GM10847 (cell line): Measurements from ENCODE around the gene PTPMT1.

Experiments
- POLR2A ChIP-seq: IDR thresholded peaks from 2 replicates; pipeline ENCODE4 v1.6.1; 2011; ENCODE audit not compliant: insufficient read length; ENCODE audit errors: extremely low read depth

Gene PTPMT1

GRCh38 chr11:47591764-47592163 is 26.4 kb downstream of the PTPMT1 start:
- no peak for TF ChIP-seq POLR2A

GRCh38 chr11:47592251-47592650 is 26.9 kb downstream of the PTPMT1 start:
- no peak for TF ChIP-seq POLR2A

GRCh38 chr11:47592970-47593369 is 27.6 kb downstream of the PTPMT1 start:
- TF ChIP-seq POLR2A = no peak

GRCh38 chr11:47593492-47593933 is 28.1 kb downstream of the PTPMT1 start:
- no peak for TF ChIP-seq POLR2A

GRCh38 chr11:47593934-47594855 is 28.8 kb downstream of the PTPMT1 start, which contains the start of gene C1QTNF4:
Gene C1QTNF4 (minus strand): TSS chr11:47594411. CDS start chr11:47590810, 3,601 bp downstream.
- no peak for TF ChIP-seq POLR2A

- TF ChIP-seq POLR2A = no peak
These were observed 29.6 kb downstream of the PTPMT1 start for GRCh38 chr11:47595029-47595428.

GRCh38 chr11:47595967-47596366 is 30.6 kb downstream of the PTPMT1 start:
- no peak for TF ChIP-seq POLR2A

GRCh38 chr11:47599902-47600301 is 34.5 kb downstream of the PTPMT1 start:
- TF ChIP-seq POLR2A = no peak

- no peak for TF ChIP-seq POLR2A
These were observed 37.9 kb downstream of the PTPMT1 start for GRCh38 chr11:47603295-47603694.

- no peak for TF ChIP-seq POLR2A
These were observed 40.5 kb downstream of the PTPMT1 start for GRCh38 chr11:47605921-47606320.

GRCh38 chr11:47606731-47607130 is 41.3 kb downstream of the PTPMT1 start:
- TF ChIP-seq POLR2A = no peak

- TF ChIP-seq POLR2A = no peak
These were observed 42.0 kb downstream of the PTPMT1 start for GRCh38 chr11:47607380-47607779.

- no peak for TF ChIP-seq POLR2A
These were observed 44.3 kb downstream of the PTPMT1 start for GRCh38 chr11:47609675-47610074.

- no peak for TF ChIP-seq POLR2A
These were observed 46.0 kb downstream of the PTPMT1 start for GRCh38 chr11:47611348-47611794.

- TF ChIP-seq POLR2A = no peak
These were observed 49.9 kb downstream of the PTPMT1 start for GRCh38 chr11:47615249-47615648.

GRCh38 chr11:47616726-47617416 is 51.5 kb downstream of the PTPMT1 start:
- TF ChIP-seq POLR2A = no peak

- no peak for TF ChIP-seq POLR2A
These were observed 52.0 kb downstream of the PTPMT1 start for GRCh38 chr11:47617417-47617809.
